Measurements from ENCODE around the gene GPR18.

GRCh38 chr13:99281811-99282263 lies 23.7 kb upstream of the GPR18 start:
- TF ChIP-seq CTCF (IDR thresholded peaks at IDR 0.05) (no peak), POLR2A (IDR thresholded peaks at IDR 0.05) (no peak)

All from uterus (tissue), 2 donors.